Liver (tissue), 2 donors: Measurements from ENCODE around the gene JPT1.

Source experiments
- CTCF ChIP-seq: fragments of 150-350 bp; IDR thresholded peaks from 2 replicates; pipeline ENCODE4 v1.5.1; 2017; ENCODE audit warnings: improper control_type of control experiment, low read depth, low read length; ENCODE audit not compliant: missing input control
- MAX ChIP-seq: IDR thresholded peaks from 2 replicates; pipeline ENCODE4 v1.6.1; 2016; ENCODE audit warnings: antibody characterized with exemption
- donor health status: healthy.

DNA sequence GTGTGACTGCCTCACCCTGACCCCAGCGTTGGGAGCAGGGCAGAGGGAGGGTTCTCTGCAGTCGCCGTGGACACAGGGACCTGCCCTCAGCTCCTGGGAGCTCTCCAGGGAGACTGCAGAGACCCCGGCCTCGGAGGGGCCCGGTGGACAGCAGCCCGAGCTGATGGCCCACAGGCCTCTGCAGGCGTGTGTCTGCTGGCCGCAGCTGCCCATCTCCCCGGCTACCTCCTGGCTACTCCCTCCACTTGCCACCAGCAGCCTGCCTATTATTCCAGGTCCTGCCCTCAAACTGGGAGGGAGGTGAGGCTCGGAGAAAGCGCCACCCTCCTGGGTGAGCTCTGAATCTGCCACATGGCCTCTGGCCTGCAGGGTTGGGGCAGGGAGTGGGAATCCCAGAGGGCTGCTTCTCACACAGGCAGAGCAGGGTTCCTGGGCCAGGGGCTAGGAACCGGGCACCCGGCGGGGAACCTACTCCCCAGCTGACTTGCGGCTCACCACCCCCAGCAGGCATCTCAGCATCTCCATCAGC, 59.4 kb downstream of the JPT1 start:
- no peak for TF ChIP-seq CTCF
- TF ChIP-seq MAX = no peak
